K562 treated with DMSO at 1 percent for 24 hours (cell line): Measurements from ENCODE around the gene GZMM. TPM values are rescaled to one million over a fixed set of nuclear protein-coding genes. Genes with fewer than 3 reads are reported as not detected.

Experiments
- total RNA-seq: library from RNA; unstranded; fragments of 300-600 nt; gene quantifications from 2 replicates; pipeline ENCODE4 v1.2.3, GENCODE V29; 2022; ENCODE audit warnings: low read depth; ENCODE audit not compliant: insufficient read depth

Gene GZMM
- 1.5 and 2.2 TPM in 2 replicates for total RNA-seq

GRCh38 chr19:543910-544608 lies at the start of gene GZMM:
Gene GZMM (plus strand): TSS chr19:544053. CDS start chr19:544072, 19 bp downstream.

GRCh38 chr19:496112-496665 lies 47.7 kb upstream of the GZMM start, which contains the start of gene MADCAM1:
Gene MADCAM1 (plus strand): TSS chr19:496486. CDS start chr19:496500, 14 bp downstream.

GRCh38 chr19:507286-508203 lies 36.3 kb upstream of the GZMM start, which contains the start of gene TPGS1:
Gene TPGS1 (plus strand): TSS chr19:507497. CDS start chr19:507507, 10 bp downstream.

GRCh38 chr19:531753-532560 lies 11.9 kb upstream of the GZMM start, which contains the start of gene CDC34:
Gene CDC34 (plus strand): TSS chr19:531760. CDS start chr19:531932, 172 bp downstream.

GRCh38 chr19:572140-572742 lies 28.4 kb downstream of the GZMM start, which contains the start of gene BSG:
Gene BSG (plus strand): TSS chr19:572596. CDS start chr19:572635, 39 bp downstream.

GRCh38 chr19:589693-590395 lies 46.0 kb downstream of the GZMM start, which contains the start of gene HCN2:
Gene HCN2 (plus strand): TSS chr19:589881. CDS start chr19:589946, 65 bp downstream.

Other genes starting within 250 kb of the GZMM start
- 30.2 and 38.9 TPM in 2 replicates for gene MIER2, start 199.3 kb upstream of the GZMM start, total RNA-seq
- gene C2CD4C, start 134.9 kb upstream of the GZMM start, total RNA-seq = not detected in 2 replicates
- 1.5 and 1.9 TPM in 2 replicates for gene SHC2, start 83.0 kb upstream of the GZMM start, total RNA-seq
- 1.0 and 1.9 TPM in 2 replicates for gene MADCAM1, start 47.6 kb upstream of the GZMM start, total RNA-seq
- gene TPGS1, start 36.6 kb upstream of the GZMM start, total RNA-seq = 110 and 128 TPM in 2 replicates
- gene CDC34, start 12.3 kb upstream of the GZMM start, total RNA-seq = 171 and 181 TPM in 2 replicates
- 800 and 804 TPM in 2 replicates for gene BSG, start 28.5 kb downstream of the GZMM start, total RNA-seq
- gene HCN2, start 45.8 kb downstream of the GZMM start, total RNA-seq = 4.4 and 6.4 TPM in 2 replicates
- 103 and 118 TPM in 2 replicates for gene POLRMT, start 89.5 kb downstream of the GZMM start, total RNA-seq
- gene FGF22, start 95.8 kb downstream of the GZMM start, total RNA-seq = 0.58 and 0.82 TPM in 2 replicates
- 97.3 and 111 TPM in 2 replicates for gene RNF126, start 119.2 kb downstream of the GZMM start, total RNA-seq
- gene FSTL3, start 132.3 kb downstream of the GZMM start, total RNA-seq = 9.8 and 12.7 TPM in 2 replicates
- gene PRSS57, start 151.4 kb downstream of the GZMM start, total RNA-seq = 18.9 and 21.6 TPM in 2 replicates
- gene PALM, start 164.9 kb downstream of the GZMM start, total RNA-seq = 20.1 and 24.9 TPM in 2 replicates
- 0.25 TPM in 1 of 2 replicates, not detected in the other for gene MISP, start 207.1 kb downstream of the GZMM start, total RNA-seq